ENCODE measurements around the gene HERC2. TPM values are rescaled to one million over a fixed set of nuclear protein-coding genes. Genes with fewer than 3 reads are reported as not detected.

HERC2 gene
- total RNA-seq, 1 donor from 2014 or later: 42.7 TPM

DNA sequence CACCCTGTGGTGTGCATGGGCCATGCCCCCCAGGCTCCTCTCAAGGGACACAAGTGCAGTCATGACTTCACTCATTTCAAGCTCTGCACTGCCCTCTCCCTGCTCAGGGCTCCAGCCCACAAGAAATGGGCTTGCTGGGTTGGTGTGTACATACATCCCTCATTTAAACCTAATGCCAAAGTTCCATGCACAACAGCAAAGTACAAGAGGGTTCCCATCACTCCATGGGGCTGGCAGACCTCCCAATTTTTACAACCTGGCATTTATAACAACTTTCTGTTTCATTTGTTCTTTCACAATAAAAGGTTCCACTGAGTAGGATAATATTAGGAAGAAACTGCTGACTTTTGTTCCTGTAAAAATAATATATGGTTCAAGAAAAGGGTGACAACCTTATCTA lies 54.3 kb downstream of the HERC2 start:
- TF ChIP-seq, protein P1, sequence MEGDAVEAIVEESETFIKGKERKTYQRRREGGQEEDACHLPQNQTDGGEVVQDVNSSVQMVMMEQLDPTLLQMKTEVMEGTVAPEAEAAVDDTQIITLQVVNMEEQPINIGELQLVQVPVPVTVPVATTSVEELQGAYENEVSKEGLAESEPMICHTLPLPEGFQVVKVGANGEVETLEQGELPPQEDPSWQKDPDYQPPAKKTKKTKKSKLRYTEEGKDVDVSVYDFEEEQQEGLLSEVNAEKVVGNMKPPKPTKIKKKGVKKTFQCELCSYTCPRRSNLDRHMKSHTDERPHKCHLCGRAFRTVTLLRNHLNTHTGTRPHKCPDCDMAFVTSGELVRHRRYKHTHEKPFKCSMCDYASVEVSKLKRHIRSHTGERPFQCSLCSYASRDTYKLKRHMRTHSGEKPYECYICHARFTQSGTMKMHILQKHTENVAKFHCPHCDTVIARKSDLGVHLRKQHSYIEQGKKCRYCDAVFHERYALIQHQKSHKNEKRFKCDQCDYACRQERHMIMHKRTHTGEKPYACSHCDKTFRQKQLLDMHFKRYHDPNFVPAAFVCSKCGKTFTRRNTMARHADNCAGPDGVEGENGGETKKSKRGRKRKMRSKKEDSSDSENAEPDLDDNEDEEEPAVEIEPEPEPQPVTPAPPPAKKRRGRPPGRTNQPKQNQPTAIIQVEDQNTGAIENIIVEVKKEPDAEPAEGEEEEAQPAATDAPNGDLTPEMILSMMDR (IDR thresholded peaks at IDR 0.05): no peak
- DNase-seq (ENCODE audit: low spot score in 2 of 2): no peak
- no peak overlapping the region for H3K27ac ChIP-seq
- H3K27me3 ChIP-seq: no peaks in the 10 kb centered on the region
- H3K4me3 ChIP-seq: no peak overlapping the region
- intact Hi-C loops (cut with DNase I): no loop called here
- no peaks in the 10 kb centered on the region for H3K9me3 ChIP-seq
- no peaks in the 10 kb centered on the region for H3K4me1 ChIP-seq
- H3K36me3 ChIP-seq: peaks cover 67 to 87% of the 10 kb centered on the region in 2 donors

DNA sequence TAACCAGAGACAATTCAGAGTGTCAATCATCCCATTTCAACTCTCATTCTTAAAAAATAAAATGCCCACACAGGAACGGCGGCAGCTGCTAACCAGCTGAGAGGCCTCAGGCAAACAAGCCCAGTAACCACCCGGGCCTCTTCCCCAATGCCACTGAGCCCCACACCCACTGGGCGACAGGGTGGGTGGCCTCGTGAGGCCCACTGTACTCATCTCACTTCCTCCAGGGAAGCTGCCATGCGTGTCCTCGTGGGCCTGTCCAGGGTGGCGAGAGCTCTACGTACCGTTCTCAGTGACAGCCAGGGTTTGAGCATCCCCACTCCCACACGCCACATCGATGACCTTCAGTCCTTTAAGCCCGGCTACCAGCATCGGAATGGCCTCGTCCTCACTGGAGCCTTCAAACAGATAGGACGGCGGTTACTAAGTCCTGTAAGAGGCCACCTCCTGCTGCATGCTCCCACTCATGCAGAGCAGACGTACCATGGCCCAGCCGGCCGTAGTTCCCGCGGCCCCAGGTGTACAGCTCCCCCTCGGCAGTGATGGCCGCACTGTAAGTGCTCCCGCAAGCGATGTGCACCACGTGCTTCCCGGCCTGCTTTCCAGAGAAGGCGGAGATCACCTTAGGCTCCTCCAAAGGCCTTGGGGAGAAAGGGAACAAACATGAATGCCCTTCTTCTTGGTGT lies 56.5 kb downstream of the HERC2 start:
- H3K27me3 ChIP-seq: no peaks in the 10 kb centered on the region

DNA sequence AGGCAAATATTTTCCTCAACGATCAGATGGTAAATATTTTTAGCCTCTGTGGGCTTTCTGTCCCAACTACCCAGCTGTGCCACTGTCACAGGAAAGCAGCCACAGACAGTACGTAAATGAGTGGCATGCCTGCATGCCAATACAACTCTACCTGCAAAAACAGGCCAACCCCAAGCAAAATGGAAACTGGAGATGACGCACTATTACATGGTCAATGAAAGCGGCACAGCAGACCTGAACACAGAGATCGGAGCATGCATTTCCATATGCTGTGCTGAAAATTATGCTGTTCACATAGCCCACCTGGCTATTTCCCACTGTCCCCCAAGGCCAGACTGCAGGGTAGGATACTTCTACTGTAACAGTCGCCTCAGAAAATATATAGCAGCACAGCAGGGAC lies 57.8 kb downstream of the HERC2 start:
- no peak overlapping the region for H3K27ac ChIP-seq
- TF ChIP-seq, protein P1 (IDR thresholded peaks at IDR 0.05): no peak
- no peak overlapping the region for H3K4me3 ChIP-seq
- no peaks in the 10 kb centered on the region for H3K27me3 ChIP-seq
- DNase-seq (ENCODE audit: low spot score in 2 of 2): no peak
- no peaks in the 10 kb centered on the region for H3K4me1 ChIP-seq
- peaks cover 37 to 66% of the 10 kb centered on the region in 2 donors for H3K36me3 ChIP-seq
- intact Hi-C loops (cut with DNase I): no loop called here
- H3K9me3 ChIP-seq: no peaks in the 10 kb centered on the region

More for the DNA sequence above, 56.5 kb downstream of the HERC2 start:
- Histone ChIP-seq H3K9me3 (no peaks in the 10 kb centered on the region), H3K4me1 (no peaks in the 10 kb centered on the region), H3K27ac (no peak overlapping the region), H3K4me3 (no peak overlapping the region), H3K36me3 (peaks cover 50 to 79% of the 10 kb centered on the region in 2 donors)
- no peak for DNase-seq (ENCODE audit: low spot score in 2 of 2)
- intact Hi-C loops (cut with DNase I): no loop called here
- TF ChIP-seq, protein P1 (IDR thresholded peaks at IDR 0.05): no peak

DNA sequence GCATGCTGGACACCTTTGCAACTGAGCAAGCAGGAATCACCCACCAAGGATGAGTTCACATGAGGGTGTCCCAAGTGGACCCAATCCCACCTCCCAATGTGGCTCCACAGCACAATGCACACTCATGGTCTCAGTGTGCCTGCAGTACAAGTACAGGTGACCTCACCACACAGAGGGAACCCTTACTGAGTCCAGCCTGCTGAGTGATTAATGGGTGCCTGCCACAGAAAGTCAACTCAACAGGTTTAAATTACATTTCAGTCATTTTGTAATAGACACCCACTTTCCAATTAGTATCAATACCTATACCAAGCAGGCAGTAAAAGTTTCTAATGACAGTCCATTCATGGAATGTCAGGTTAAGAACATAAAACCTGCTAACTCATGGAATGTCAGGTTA lies 59.5 kb downstream of the HERC2 start:
- TF ChIP-seq, protein P1 (IDR thresholded peaks at IDR 0.05): no peak
- intact Hi-C loops (cut with DNase I): no loop called here
- peaks cover 22 to 55% of the 10 kb centered on the region in 2 donors for H3K36me3 ChIP-seq

DNA sequence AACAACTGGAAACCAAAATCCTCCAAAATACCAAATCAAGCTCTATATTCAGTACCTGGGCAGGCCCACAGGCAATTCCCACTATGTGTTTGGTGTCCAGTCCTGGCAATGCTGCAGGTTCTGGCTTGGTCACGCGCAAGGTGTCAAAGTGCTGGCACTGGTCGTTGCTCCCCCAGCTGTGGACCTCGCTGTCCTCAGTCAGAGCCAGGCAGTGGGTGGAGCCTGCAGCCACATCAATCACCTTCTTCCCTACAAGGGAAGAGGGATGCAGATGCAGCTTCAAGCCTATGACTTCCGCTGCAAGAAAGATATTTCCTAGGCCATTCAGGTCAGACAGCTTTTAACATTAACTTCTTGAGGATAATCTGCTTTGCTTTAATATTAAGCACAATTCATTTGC lies 61.3 kb downstream of the HERC2 start:
- no peaks in the 10 kb centered on the region for H3K9me3 ChIP-seq
- H3K36me3 ChIP-seq: peaks cover 23 to 41% of the 10 kb centered on the region in 2 donors
- no peaks in the 10 kb centered on the region for H3K4me1 ChIP-seq
- DNase-seq (ENCODE audit: low spot score in 2 of 2): no peak
- H3K4me3 ChIP-seq: no peak overlapping the region
- no peaks in the 10 kb centered on the region for H3K27me3 ChIP-seq
- TF ChIP-seq, protein P1 (IDR thresholded peaks at IDR 0.05): no peak
- intact Hi-C loops (cut with DNase I): no loop called here
- H3K27ac ChIP-seq: no peak overlapping the region

More for the DNA sequence above, 59.5 kb downstream of the HERC2 start:
- no peak for DNase-seq (ENCODE audit: low spot score in 2 of 2)
- no peaks in the 10 kb centered on the region for H3K9me3 ChIP-seq
- H3K4me1 ChIP-seq: no peaks in the 10 kb centered on the region
- no peak overlapping the region for H3K4me3 ChIP-seq
- H3K27me3 ChIP-seq: no peaks in the 10 kb centered on the region
- no peak overlapping the region for H3K27ac ChIP-seq
